HG03342 (cell line): ENCODE data around the gene OR8J3.
"Not testable (repeated sequence)": the region's sequence is repeated elsewhere in the genome, so short reads cannot be mapped to it uniquely, and the experiment has no call there.

Source experiments
- ATAC-seq: cut with Tn5 transposase; IDR thresholded peaks from one replicate; pipeline ENCODE4 v1.9.1; 2021; ENCODE audit warnings: mild to moderate bottlenecking, moderate library complexity; ENCODE audit not compliant: unreplicated experiment

Gene OR8J3, protein sequence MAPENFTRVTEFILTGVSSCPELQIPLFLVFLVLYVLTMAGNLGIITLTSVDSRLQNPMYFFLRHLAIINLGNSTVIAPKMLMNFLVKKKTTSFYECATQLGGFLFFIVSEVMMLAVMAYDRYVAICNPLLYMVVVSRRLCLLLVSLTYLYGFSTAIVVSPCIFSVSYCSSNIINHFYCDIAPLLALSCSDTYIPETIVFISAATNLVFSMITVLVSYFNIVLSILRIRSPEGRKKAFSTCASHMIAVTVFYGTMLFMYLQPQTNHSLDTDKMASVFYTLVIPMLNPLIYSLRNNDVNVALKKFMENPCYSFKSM

DNA sequence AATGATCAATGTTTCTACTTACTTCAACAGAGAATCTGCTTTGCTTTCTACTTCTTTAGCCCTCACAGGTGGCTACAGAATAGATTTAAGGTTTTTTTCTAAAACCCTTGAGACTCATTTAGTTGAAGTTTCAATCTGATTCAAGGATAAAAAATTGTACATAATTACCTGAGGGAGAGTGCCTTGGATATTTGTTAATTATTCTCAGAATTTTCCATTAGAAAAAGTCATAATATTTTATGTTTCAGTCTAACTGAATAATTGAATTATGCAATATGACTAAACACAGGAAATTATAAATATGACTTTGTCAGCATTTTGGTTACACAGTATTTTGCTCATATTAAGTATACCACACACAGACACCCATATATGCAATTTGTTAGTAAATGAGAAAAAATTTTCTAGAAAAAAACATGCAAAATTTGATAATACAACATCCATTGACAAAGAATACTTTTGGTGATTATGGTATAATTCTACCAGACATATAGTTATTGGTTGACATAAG, at the start of gene OR8J3:
TSS of gene OR8J3 (minus strand) at position 51 of the 511 bp plus-strand sequence. CDS start 2,483 bp downstream, outside the sequence.
- no peak for ATAC-seq

DNA sequence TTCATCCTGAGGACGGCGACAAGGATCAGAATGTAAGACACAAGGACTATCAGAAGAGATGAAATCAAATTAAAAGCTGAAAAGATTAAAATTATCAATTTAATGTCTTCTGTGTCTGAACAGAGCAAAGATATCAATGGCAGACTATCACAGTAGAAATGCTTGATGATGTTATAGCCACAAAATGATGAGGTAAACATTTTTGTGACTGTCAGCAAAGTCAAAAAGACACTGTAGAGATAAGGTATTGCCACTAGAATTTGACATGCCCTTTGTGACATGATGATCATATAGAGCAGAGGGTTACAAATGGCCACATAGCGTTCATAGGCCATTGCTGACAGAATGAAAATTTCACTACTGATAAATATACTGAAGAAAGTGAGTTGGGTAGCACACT, 48.6 kb upstream of the OR8J3 start:
- ATAC-seq = no peak

DNA sequence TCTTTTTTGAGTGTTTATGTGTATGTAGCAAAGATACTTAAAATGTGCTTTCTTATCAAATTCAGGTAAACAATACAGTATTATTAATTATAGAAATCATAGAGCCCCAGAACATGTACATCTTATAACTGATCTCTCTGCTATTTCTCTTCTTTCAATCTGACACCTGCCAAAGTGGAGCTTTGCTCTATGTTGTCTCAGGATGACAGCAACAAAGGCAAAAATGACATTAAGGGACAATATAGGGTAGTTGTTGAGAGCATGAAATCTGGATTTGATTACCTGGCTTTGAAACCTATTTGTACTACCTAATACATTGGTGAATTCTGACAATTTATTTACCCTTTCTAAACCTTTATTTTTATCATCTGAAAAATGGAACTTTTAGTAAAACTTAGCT, 43.5 kb upstream of the OR8J3 start:
- ATAC-seq = no peak

DNA sequence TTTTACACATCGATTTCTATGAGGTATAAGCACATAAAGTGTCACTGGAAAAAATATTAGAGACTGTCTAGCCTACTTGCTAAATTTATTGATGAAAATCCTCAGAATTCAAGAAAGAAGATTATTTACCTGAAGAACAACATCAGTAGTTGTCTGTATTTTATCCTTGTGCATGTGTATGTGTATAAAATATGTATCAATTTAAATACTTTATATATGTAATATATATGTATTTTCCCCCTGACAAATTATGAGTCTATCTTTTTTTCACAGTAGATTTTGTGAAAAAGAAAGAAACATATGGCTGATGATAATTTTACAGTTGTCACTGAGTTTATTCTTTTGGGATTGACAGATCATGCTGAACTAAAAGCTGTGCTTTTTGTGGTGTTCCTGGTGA, 36.3 kb upstream of the OR8J3 start, which contains the start of gene OR5J2:
TSS of gene OR5J2 (plus strand) at position 301 of the 400 bp plus-strand sequence. CDS start at position 301, 0 bp downstream.
- ATAC-seq = no peak

DNA sequence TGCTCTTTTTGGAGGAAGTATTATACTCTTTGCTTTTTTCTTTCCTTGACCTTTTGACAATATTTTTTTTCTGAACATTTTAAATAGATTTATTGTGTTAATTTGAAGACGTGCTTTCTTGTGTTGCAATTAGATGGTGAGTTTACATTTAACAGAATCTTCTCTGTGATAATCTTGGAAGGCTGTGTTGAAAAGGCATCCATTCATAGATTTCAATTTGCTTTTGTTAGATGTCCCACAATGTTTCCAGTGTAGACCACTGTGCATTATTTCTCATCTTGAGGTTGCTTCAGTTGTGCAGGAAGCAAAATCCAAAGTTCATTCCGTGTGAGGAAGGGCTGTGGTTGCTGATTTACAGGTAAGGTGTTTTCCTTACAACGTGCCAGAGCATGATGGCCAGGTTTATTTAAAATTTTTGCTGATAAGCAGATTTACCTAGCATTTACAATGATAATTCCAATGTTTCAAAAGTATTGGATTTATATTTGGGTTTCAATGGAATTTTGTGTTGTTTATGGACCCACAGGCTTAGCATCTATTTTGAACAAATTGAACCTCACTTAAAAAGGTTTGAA, 32.3 kb upstream of the OR8J3 start:
- no peak for ATAC-seq

DNA sequence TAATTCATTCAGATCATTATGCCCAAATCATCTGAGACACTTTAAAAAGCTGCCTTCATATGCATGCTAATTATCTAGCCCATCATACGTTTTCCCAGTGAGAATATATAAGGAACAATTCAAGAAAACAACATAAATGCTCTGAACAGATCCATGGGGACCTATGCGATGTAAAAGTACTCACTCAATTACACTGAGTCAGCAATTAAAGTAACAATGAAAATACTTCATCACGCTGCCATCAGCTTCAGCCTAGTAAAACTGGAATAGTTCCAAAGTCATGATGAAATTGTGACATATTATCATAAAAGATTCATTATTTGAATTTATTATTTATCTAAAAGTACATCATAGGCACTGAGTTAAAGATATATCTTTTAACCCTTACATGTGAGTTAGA, 23.8 kb upstream of the OR8J3 start:
- ATAC-seq = no peak

DNA sequence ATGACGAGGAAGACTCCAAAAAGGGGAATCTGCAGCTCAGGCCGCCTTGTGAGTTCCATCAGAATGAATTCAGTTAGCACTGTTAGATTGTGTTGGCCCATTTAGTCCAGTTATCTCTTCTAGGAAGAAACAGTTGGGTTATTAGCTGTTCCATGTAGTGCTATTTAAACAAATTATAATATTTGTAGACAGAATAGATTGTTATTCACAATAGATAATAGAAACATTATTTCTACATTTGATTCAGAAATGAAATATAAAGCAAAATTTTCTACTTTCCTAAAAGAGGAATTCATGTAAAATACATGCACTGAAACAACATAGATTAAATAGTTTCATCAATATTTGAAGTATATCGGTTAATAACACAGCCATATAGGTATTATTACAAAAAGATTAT, 20.2 kb upstream of the OR8J3 start, which contains the start of gene OR8K5:
TSS of gene OR8K5 (minus strand) at position 101 of the 400 bp plus-strand sequence. CDS start at position 101, 0 bp downstream.
- ATAC-seq = no peak

DNA sequence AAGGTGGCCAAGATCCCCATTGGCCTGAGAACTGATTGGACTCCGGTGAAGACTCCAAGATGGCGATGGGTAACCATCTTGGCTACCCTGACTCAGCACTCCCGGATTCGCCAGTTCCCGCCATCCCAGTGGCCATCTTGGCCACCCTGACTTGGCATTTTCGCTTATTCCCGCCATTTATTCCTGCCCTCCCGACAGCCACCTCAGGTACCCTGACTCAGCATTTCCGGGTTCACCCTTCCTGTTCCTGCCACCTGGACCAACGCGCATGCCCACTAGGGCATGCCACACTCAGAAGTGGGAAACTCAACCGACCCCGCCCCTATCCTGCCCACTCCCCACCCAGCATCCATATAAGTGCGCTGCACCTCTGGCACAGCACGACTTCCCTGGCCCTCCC, 12.3 kb upstream of the OR8J3 start:
- ATAC-seq = no peak

DNA sequence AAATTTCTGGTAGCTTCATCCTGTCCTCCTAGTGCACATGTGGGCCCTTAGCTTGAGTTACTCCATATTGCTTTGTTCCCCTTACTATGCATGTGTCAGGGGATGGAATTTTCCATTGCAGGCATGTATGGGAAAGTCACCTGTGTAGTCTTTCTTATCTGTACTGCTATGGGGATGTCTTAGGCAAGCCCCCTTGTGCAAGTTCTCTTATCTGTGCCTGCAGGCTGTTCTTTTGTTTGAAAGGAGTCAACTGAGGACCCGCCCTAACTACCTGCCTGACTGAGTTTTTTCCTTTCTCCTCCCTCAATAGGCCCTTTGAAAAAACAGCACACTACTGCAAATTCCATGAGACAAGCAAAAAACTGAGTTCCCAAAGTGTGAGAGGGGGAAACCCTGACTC, 11.4 kb upstream of the OR8J3 start:
- no peak for ATAC-seq

DNA sequence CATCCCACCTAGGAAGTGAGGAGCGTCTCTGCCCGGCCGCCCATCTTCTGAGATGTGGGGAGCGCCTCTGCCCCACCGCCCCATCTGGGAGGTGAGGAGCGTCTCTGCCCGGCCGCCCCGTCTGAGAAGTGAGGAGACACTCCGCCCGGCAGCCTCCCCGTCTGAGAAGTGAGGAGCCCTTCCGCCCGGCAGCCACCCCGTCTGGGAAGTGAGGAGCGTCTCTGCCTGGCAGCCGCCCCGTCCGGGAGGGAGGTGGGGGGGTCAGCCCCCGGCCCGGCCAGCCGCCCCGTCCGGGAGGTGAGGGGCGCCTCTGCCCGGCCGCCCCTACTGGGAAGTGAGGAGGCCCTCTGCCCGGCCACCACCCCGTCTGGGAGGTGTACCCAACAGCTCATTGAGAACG, 3.7 kb upstream of the OR8J3 start:
- ATAC-seq = not testable (repeated sequence)

DNA sequence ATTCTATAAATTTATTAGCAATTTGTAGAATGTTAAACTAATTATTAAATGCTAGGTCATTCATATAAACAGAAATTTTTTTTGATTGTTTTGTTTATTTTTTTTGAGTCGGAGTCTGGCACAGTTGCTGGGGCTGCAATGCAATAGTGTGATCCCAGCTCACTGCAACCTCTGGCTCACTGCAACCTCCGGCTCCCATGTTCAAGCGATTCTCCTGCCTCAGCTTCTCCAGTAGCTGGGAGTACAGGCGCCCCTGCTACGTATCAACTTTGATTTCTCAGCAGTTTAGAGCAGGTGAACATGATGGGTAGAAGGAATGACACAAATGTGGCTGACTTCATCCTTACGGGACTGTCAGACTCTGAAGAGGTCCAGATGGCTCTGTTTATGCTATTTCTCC, 17.9 kb downstream of the OR8J3 start, which contains the start of gene OR8H3:
TSS of gene OR8H3 (plus strand) at position 301 of the 400 bp plus-strand sequence. CDS start at position 301, 0 bp downstream.
- ATAC-seq = no peak

DNA sequence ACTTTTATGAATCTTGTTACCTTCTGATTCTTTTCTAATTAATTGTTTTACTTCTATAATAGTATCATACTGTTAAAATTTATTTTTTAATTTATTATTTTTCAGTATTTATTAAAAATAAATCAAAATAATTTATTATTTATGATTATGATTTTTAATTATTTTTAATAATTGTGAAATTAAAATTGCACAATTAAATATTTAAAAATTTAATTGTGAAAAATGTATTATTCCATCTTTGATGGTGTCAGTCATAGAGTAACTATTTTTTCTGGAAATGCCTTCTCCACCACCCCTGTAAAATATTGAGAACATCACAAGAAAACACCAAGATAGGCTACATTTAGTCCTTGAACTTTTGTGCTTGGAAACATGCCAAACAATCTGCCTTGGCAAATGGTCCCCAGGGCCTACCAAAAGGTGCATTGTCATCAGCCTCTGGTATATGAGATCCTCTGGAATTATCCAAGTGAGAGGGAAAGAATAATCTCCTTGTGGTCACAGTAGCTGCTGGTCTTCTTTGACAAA, 36.7 kb downstream of the OR8J3 start, which contains the start of gene OR8H2:
TSS of gene OR8H2 (plus strand) at position 478 of the 528 bp plus-strand sequence. CDS start 1,356 bp downstream, outside the sequence.
- no peak for ATAC-seq

DNA sequence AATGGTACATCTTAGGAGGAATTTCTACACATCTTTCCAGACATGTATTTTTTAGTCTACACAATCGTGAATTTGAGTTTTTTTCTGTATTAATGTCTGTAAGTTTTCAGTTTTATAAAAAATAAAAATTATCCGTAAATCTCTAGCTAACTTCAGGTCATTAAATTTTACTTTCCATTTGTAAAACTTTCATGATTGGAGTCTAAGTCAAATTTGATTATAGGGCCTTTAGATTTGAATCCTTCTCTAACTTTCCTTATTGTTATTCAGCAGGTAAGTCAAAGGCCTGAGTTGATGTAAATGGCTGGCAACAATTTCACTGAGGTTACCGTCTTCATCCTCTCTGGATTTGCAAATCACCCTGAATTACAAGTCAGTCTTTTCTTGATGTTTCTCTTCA, 47.0 kb downstream of the OR8J3 start, which contains the start of gene OR8I2:
TSS of gene OR8I2 (plus strand) at position 301 of the 400 bp plus-strand sequence. CDS start at position 301, 0 bp downstream.
- ATAC-seq = no peak

DNA sequence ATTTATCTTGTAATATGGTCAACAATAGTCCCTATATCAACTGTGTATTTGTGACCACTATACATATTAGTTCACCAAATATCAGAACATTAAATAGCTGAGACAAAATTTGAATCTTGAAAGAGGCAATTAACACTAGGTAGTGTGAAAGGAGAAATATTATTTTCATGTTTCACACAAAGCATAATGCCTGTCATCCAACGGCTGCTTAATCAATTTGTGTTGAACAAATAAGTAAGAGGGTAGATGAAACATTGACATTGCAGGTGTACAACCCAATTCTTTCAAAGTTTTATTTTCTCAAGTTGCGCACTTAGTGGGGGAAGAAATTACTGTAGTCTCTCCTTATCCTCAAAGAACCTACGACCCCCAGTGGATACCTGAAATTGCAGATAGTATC, 50.3 kb downstream of the OR8J3 start:
- no peak for ATAC-seq
